Thyroid gland (tissue), 4 donors: ENCODE measurements around the gene WARS2.

Experiments used
- POLR2A ChIP-seq, 2 donors: fragments of 450-650 bp; IDR thresholded peaks; one replicate each; pipeline ENCODE4 v1.6.1; 2017; ENCODE audit warnings: antibody characterized with exemption in 2 of 2, mild to moderate bottlenecking in 2 of 2, moderate library complexity in 1 of 2
- TF ChIP-seq, protein P1 (sequence below), 6 experiments: fragments of 200-600 bp in 3 of 6; fragments of 450-650 bp in 3 of 6; sonication (generic) in 3 of 6; IDR thresholded peaks; one replicate each; pipeline ENCODE4 v1.5.1; 2016 to 2019; ENCODE audit warnings: antibody characterized with exemption in 6 of 6, mild to moderate bottlenecking in 2 of 6, inconsistent platforms in 1 of 6, moderate library complexity in 1 of 6

DNA sequence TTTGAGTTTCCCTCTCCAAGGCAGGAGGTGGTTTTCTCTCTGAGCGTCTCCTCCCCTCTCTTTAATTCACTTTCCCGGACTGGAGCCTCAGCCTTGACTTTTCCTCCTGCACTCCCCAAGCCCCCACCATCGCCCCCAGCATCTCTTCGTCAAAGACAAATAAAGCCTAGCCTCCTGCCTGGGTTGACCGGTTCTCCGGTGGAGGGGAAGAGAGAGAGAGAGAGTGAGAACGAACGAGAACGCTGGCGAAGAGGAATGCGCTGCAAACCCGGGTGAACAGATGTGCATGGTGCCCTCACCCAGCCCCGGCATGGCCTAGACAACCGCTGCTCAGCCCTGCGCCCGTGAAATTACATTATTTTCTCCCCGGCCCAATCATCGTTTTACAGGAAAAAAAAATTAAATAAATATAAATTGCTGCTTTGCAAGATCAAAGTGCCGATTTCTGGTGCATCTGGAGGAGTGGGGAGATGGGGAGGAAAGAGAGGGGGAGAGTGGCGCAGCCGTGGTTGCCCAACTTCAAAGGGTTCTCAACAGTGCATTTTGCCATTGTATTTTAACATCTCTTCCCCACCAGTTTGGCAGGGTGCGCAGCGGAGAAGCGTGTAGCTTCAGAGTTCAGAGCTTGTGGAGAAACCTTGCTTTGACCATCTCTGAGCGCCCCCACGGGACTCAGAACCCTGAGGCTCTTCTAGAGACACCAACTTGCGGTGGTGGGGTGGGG is 140.9 kb downstream of the WARS2 start:
- TF ChIP-seq, protein P1, sequence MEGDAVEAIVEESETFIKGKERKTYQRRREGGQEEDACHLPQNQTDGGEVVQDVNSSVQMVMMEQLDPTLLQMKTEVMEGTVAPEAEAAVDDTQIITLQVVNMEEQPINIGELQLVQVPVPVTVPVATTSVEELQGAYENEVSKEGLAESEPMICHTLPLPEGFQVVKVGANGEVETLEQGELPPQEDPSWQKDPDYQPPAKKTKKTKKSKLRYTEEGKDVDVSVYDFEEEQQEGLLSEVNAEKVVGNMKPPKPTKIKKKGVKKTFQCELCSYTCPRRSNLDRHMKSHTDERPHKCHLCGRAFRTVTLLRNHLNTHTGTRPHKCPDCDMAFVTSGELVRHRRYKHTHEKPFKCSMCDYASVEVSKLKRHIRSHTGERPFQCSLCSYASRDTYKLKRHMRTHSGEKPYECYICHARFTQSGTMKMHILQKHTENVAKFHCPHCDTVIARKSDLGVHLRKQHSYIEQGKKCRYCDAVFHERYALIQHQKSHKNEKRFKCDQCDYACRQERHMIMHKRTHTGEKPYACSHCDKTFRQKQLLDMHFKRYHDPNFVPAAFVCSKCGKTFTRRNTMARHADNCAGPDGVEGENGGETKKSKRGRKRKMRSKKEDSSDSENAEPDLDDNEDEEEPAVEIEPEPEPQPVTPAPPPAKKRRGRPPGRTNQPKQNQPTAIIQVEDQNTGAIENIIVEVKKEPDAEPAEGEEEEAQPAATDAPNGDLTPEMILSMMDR (IDR thresholded peaks at IDR 0.05): no peak
- TF ChIP-seq POLR2A (IDR thresholded peaks at IDR 0.05): no peak
